CD4-positive, alpha-beta T cell (primary cell): ENCODE measurements around the gene SRPK2. TPM values are rescaled to one million over a fixed set of nuclear protein-coding genes. Genes with fewer than 3 reads are reported as not detected.

Experiments
- ATAC-seq: fragments of 200-7000 bp; cut with Tn5 transposase; one replicate; pipeline ENCODE4 v1.10.0; 2022; ENCODE audit warnings: mild to moderate bottlenecking; ENCODE audit not compliant: poor library complexity
- CTCF ChIA-PET: fragments of 350-600 bp; sonication (Branson Sonifier 250); formaldehyde crosslinking; loops from one replicate; lab custom pipeline; 2021; ENCODE audit warnings: antibody characterized with exemption, inconsistent platforms; lab: Charles Lee
- POLR2A ChIA-PET: fragments of 350-600 bp; sonication (Branson Sonifier 250); formaldehyde crosslinking; loops from one replicate; lab custom pipeline; 2021; ENCODE audit warnings: antibody characterized with exemption, inconsistent platforms; lab: Charles Lee
- DNase-seq, 14 experiments: peaks; one replicate each; pipeline ENCODE4 v3.0.0-alpha.2; 2013 to 2020; ENCODE audit warnings: mixed read lengths in 2 of 14
- H3K27ac ChIP-seq, 2 donors: one replicate each; pipeline versions ENCODE4 v1.5.1 to v1.7.0; 2013; ENCODE audit warnings: low read length in 2 of 2, low read depth in 1 of 2, mild to moderate bottlenecking in 1 of 2
- H3K27me3 ChIP-seq, 2 experiments: 1 replicate in 1 of 2; 2 replicates in 1 of 2; pipeline versions ENCODE4 v1.6.1 to v1.7.0; 2013; ENCODE audit warnings: low read length in 2 of 2, control low read depth in 1 of 2, mild to moderate bottlenecking in 1 of 2, moderate library complexity in 1 of 2; ENCODE audit not compliant: insufficient read depth in 2 of 2, control insufficient read depth in 1 of 2
- H3K36me3 ChIP-seq: one replicate; pipeline ENCODE4 v1.6.1; 2013; ENCODE audit warnings: low read length, control low read depth; ENCODE audit not compliant: insufficient read depth
- H3K4me1 ChIP-seq: one replicate; pipeline ENCODE4 v1.6.1; 2013; ENCODE audit warnings: low read length, control low read depth; ENCODE audit not compliant: insufficient read depth
- H3K4me3 ChIP-seq: one replicate; pipeline ENCODE4 v1.5.1; 2013; ENCODE audit warnings: mild to moderate bottlenecking, low read length, moderate library complexity
- H3K9me3 ChIP-seq, 2 experiments: 1 replicate in 1 of 2; 2 replicates in 1 of 2; pipeline versions ENCODE4 v1.6.1 to v1.7.0; 2013; ENCODE audit warnings: low read length in 2 of 2, mild to moderate bottlenecking in 2 of 2, control low read depth in 1 of 2, moderate library complexity in 1 of 2; ENCODE audit not compliant: control insufficient read depth in 1 of 2, insufficient read depth in 1 of 2
- H3K27ac Mint-ChIP-seq: one replicate; pipeline ENCODE4 v1.8.0; 2020; ENCODE audit warnings: mixed read lengths
- H3K27me3 Mint-ChIP-seq: one replicate; pipeline ENCODE4 v1.8.0; 2021; ENCODE audit warnings: mixed read lengths
- H3K36me3 Mint-ChIP-seq: one replicate; pipeline ENCODE4 v1.8.0; 2021; ENCODE audit warnings: low read depth, mixed read lengths
- H3K4me1 Mint-ChIP-seq: one replicate; pipeline ENCODE4 v1.8.0; 2021; ENCODE audit warnings: low read depth, mixed read lengths
- H3K4me3 Mint-ChIP-seq: one replicate; pipeline ENCODE4 v1.8.0; 2020; ENCODE audit warnings: mild to moderate bottlenecking, mixed read lengths
- H3K9me3 Mint-ChIP-seq: one replicate; pipeline ENCODE4 v1.8.0; 2020; ENCODE audit warnings: mixed read lengths
- intact Hi-C, 2 experiments: fragments of 100-400 bp; cut with DNase I in 1 of 2; cut with micrococcal nuclease in 1 of 2; formaldehyde crosslinking; loops; one replicate each; pipeline versions ENCODE4 v1.15.1 to v1.9.0; 2023 to 2025; cut with DNase I, micrococcal nuclease
- total RNA-seq, 174 experiments: library from RNA in 2 of 174; stranded (reverse) in 2 of 174; gene quantifications; one replicate each; pipeline ENCODE4 v1.2.3 and lab custom pipeline; 2021 to 2026
- TF ChIP-seq, protein P1 (sequence below): fragments of 200-600 bp; IDR thresholded peaks from one replicate; pipeline ENCODE4 v1.8.0; 2022; ENCODE audit warnings: antibody characterized with exemption, mild to moderate bottlenecking

SRPK2 gene
- total RNA-seq, 2 experiments from 2014 or later, result 39.9 to 40.9 TPM

DNA sequence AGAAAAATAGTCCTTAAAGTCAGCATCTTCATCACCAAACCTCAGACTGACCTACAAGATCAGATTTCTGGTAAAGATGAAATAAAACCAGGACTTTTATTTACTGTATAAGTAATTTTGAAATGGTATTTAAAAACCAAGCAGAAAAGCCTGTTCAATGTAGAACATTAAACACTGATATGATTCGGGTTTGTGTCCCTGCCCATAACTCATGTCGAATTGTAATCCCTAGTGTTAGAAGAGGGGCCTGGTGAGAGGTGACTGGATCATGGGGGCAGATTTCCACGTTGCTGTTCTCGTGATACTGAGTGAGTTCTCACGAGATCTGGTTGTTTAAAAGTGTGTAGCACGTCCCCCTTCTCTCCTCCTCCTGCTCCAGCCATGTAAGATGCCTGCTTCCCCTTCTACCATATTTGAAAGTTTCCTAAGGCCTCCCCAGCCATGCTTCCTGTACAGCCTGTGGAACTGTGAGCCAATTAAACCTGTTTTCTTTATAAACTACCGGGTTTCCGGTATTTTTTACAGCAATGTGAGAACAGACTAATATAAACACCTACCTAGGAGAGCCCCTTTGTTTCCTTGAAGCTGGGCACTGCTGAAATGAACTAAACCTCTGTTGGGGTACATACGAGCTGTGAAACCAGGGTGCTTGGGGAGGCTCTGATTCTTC lies 254.6 kb downstream of the SRPK2 start:
- no peak for ATAC-seq
- ChIA-PET POLR2A (no interaction called here), CTCF (no interaction called here)
- TF ChIP-seq, protein P1, sequence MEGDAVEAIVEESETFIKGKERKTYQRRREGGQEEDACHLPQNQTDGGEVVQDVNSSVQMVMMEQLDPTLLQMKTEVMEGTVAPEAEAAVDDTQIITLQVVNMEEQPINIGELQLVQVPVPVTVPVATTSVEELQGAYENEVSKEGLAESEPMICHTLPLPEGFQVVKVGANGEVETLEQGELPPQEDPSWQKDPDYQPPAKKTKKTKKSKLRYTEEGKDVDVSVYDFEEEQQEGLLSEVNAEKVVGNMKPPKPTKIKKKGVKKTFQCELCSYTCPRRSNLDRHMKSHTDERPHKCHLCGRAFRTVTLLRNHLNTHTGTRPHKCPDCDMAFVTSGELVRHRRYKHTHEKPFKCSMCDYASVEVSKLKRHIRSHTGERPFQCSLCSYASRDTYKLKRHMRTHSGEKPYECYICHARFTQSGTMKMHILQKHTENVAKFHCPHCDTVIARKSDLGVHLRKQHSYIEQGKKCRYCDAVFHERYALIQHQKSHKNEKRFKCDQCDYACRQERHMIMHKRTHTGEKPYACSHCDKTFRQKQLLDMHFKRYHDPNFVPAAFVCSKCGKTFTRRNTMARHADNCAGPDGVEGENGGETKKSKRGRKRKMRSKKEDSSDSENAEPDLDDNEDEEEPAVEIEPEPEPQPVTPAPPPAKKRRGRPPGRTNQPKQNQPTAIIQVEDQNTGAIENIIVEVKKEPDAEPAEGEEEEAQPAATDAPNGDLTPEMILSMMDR, result no peak
- no peak overlapping the region for H3K4me3 Mint-ChIP-seq
- Histone ChIP-seq H3K4me3 (no peak overlapping the region), H3K9me3 (no peaks in the 10 kb centered on the region), H3K27ac (no peak overlapping the region), H3K36me3 (peaks cover 88% of the 10 kb centered on the region), H3K27me3 (no peaks in the 10 kb centered on the region), H3K4me1 (peaks cover 8% of the 10 kb centered on the region)
- no peaks in the 10 kb centered on the region for H3K27me3 Mint-ChIP-seq
- DNase-seq, result no peak
- H3K36me3 Mint-ChIP-seq, result peaks cover 83% of the 10 kb centered on the region
- no peaks in the 10 kb centered on the region for H3K9me3 Mint-ChIP-seq
- peaks cover 32% of the 10 kb centered on the region for H3K4me1 Mint-ChIP-seq
- H3K27ac Mint-ChIP-seq, result no peak overlapping the region
- intact Hi-C loops, result no loop called here

DNA sequence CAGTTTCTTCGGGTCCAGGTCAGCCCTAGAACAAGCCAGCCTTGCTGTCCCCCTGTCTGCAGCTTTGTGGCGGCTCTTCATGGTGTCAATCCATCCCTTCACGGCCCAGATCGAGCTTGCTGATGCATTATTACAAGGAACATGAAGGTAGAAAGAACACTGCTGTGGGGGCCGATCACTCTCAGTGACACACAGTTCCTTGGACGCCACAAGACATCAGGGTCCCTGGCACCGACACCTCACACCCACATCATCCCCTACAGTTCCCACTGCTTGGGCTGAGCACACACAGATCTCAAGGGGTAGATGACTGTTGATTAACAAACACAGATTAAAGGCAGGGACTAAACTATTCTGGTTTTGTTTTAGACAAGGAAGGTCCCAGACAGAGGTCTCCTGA lies 255.4 kb downstream of the SRPK2 start:
- intact Hi-C loops, result no loop called here

DNA sequence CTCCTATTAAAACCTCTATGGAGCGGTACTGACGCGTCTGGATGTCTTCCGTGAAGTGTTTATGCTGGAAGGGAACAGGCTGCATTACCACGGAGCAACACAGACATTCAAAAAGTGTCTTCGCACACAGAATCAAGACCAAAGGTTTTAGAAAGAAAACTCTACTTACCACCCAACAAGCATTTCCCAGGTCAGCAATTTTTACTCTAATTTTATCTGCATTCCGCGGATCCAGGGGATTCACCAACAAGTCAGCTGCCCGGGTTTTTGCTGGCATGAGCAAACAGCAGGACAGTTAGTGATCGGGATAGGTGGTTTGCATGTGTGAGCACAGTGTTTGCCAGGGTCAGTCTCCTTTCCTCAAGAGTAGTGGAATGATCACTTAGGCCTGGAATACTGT lies 255.9 kb downstream of the SRPK2 start:
- DNase-seq (no peak), ATAC-seq (no peak)
- H3K27ac ChIP-seq, result no peak overlapping the region
- Mint-ChIP-seq H3K9me3 (no peaks in the 10 kb centered on the region), H3K27me3 (no peaks in the 10 kb centered on the region), H3K4me1 (peaks cover 25% of the 10 kb centered on the region), H3K27ac (no peak overlapping the region), H3K36me3 (peaks cover 80% of the 10 kb centered on the region), H3K4me3 (no peak overlapping the region)
- H3K4me3 ChIP-seq, result no peak overlapping the region
- no peaks in the 10 kb centered on the region for H3K27me3 ChIP-seq
- peaks cover 8% of the 10 kb centered on the region for H3K4me1 ChIP-seq
- no peaks in the 10 kb centered on the region for H3K9me3 ChIP-seq
- CTCF ChIA-PET, result no interaction called here
- intact Hi-C loops, result no loop called here
- TF ChIP-seq, protein P1, result no peak
- POLR2A ChIA-PET, result no interaction called here
- H3K36me3 ChIP-seq, result peaks cover 75% of the 10 kb centered on the region

More for the DNA sequence above, 255.4 kb downstream of the SRPK2 start:
- H3K36me3 ChIP-seq, result peaks cover 80% of the 10 kb centered on the region
- H3K4me3 ChIP-seq, result no peak overlapping the region
- Mint-ChIP-seq H3K4me3 (no peak overlapping the region), H3K36me3 (peaks cover 81% of the 10 kb centered on the region), H3K9me3 (no peaks in the 10 kb centered on the region), H3K27ac (no peak overlapping the region), H3K4me1 (peaks cover 28% of the 10 kb centered on the region), H3K27me3 (no peaks in the 10 kb centered on the region)
- no peaks in the 10 kb centered on the region for H3K27me3 ChIP-seq
- ChIA-PET CTCF (no interaction called here), POLR2A (no interaction called here)
- peaks cover 8% of the 10 kb centered on the region for H3K4me1 ChIP-seq
- no peak for ATAC-seq
- no peaks in the 10 kb centered on the region for H3K9me3 ChIP-seq
- TF ChIP-seq, protein P1, result no peak
- H3K27ac ChIP-seq, result no peak overlapping the region
- no peak for DNase-seq
